Caco-2 (cell line): ENCODE results near the gene CACNA1S. TPM values are rescaled to one million over a fixed set of nuclear protein-coding genes. Genes with fewer than 3 reads are reported as not detected.

Experiments used
- BruUV-seq: library from RNA; stranded (reverse); fragments of 400-500 nt; replicated peaks from 2 replicates; lab custom pipeline; 2021; lab: Mats Ljungman, UMichigan
- CTCF ChIA-PET: fragments of 300-600 bp; sonication (Branson Sonifier 250); formaldehyde crosslinking; loops from one replicate; lab custom pipeline; 2022; ENCODE audit warnings: antibody characterized with exemption; lab: Charles Lee
- POLR2A ChIA-PET: fragments of 300-600 bp; sonication (Branson Sonifier 250); formaldehyde crosslinking; loops from one replicate; lab custom pipeline; 2022; ENCODE audit warnings: antibody characterized with exemption; lab: Charles Lee
- DNase-seq, 2 experiments: peaks; one replicate each; pipeline versions ENCODE4 v3.0.0 to v3.0.0-alpha.2; 2020 to 2022
- H3K27me3 ChIP-seq: replicated peaks from 2 replicates; pipeline ENCODE4 v1.6.0; 2011; ENCODE audit warnings: low read length; ENCODE audit not compliant: control insufficient read depth, insufficient read depth
- H3K36me3 ChIP-seq: 2 replicates; pipeline ENCODE4 v1.5.1; 2011; ENCODE audit warnings: low read length; ENCODE audit not compliant: control insufficient read depth, insufficient read depth
- H3K4me1 ChIP-seq: fragments of 250-450 bp; sonication (Bioruptor Pico); 2 replicates; pipeline ENCODE4 v1.5.1; 2020; ENCODE audit warnings: mild to moderate bottlenecking
- H3K4me3 ChIP-seq: 2 replicates; pipeline ENCODE4 v1.5.1; 2011; ENCODE audit warnings: low read depth, mild to moderate bottlenecking, control low read depth, low read length
- H3K9me3 ChIP-seq: fragments of 250-450 bp; sonication (Bioruptor Pico); 2 replicates; pipeline ENCODE4 v1.5.1; 2020; ENCODE audit warnings: mild to moderate bottlenecking, moderate library complexity
- H3K27ac Mint-ChIP-seq: one replicate; pipeline ENCODE4 v1.8.0; 2022; ENCODE audit warnings: mixed read lengths; ENCODE audit not compliant: unreplicated experiment
- H3K27me3 Mint-ChIP-seq: one replicate; pipeline ENCODE4 v1.8.0; 2022; ENCODE audit warnings: mixed read lengths; ENCODE audit not compliant: insufficient read depth, unreplicated experiment
- H3K36me3 Mint-ChIP-seq: one replicate; pipeline ENCODE4 v1.8.0; 2022; ENCODE audit warnings: mild to moderate bottlenecking, mixed read lengths; ENCODE audit not compliant: insufficient read depth, unreplicated experiment
- H3K4me1 Mint-ChIP-seq: one replicate; pipeline ENCODE4 v1.8.0; 2022; ENCODE audit warnings: low read depth, mixed read lengths; ENCODE audit not compliant: unreplicated experiment
- H3K4me3 Mint-ChIP-seq: one replicate; pipeline ENCODE4 v1.8.0; 2022; ENCODE audit warnings: mild to moderate bottlenecking, moderate library complexity, mixed read lengths; ENCODE audit not compliant: unreplicated experiment
- H3K9me3 Mint-ChIP-seq: one replicate; pipeline ENCODE4 v1.8.0; 2022; ENCODE audit warnings: mixed read lengths; ENCODE audit not compliant: unreplicated experiment
- CTCF ChIP-seq, 2 experiments: fragments of 200-600 bp in 1 of 2; IDR thresholded peaks; 1 replicate in 1 of 2; 2 replicates in 1 of 2; pipeline versions ENCODE4 v1.5.1 to v1.8.0; 2011 to 2022; ENCODE audit warnings: antibody characterized with exemption in 1 of 2, control low read depth in 1 of 2, inconsistent platforms in 1 of 2, low read depth in 1 of 2, low read length in 1 of 2, mild to moderate bottlenecking in 1 of 2, moderate library complexity in 1 of 2; ENCODE audit not compliant: insufficient read depth in 1 of 2, severe bottlenecking in 1 of 2, unreplicated experiment in 1 of 2
- intact Hi-C: fragments of 100-400 bp; cut with micrococcal nuclease; formaldehyde crosslinking; loops from one replicate; pipeline ENCODE4 v1.10.0; 2022; ENCODE audit not compliant: unreplicated experiment
- total RNA-seq: library from RNA; stranded (reverse); gene quantifications from 2 replicates; pipeline ENCODE4 v1.2.3, GENCODE V29; 2022

Gene CACNA1S
- total RNA-seq, 1 experiment from 2014 or later: 0.07 TPM

- BruUV-seq: no TSS peak
- Histone ChIP-seq H3K36me3 (no peaks in the 10 kb centered on the region), H3K27me3 (no peaks in the 10 kb centered on the region), H3K9me3 (no peaks in the 10 kb centered on the region), H3K4me1 (no peaks in the 10 kb centered on the region), H3K4me3 (no peak overlapping the region)
- TF ChIP-seq CTCF (IDR thresholded peaks at IDR 0.05; ENCODE audit: insufficient read depth in 1 of 2, low read depth in 1 of 2, low read length in 1 of 2, severe bottlenecking in 1 of 2, unreplicated experiment in 1 of 2): no peak
- H3K4me3 Mint-ChIP-seq: no peak overlapping the region
- DNase-seq: no peak
- H3K27ac Mint-ChIP-seq: no peak overlapping the region
- peaks cover 7% of the 10 kb centered on the region for H3K36me3 Mint-ChIP-seq
- ChIA-PET CTCF (no interaction called here), POLR2A (no interaction called here)
- H3K9me3 Mint-ChIP-seq: no peaks in the 10 kb centered on the region
- H3K4me1 Mint-ChIP-seq: no peaks in the 10 kb centered on the region
- intact Hi-C loops: no loop called here
- H3K27me3 Mint-ChIP-seq: no peaks in the 10 kb centered on the region
Observed at GRCh38 chr1:201131398-201131797, 19.2 kb upstream of the CACNA1S start.

- no peaks in the 10 kb centered on the region for H3K4me1 Mint-ChIP-seq
- H3K4me3 ChIP-seq: no peak overlapping the region
- ChIA-PET CTCF (no interaction called here), POLR2A (no interaction called here)
- H3K4me3 Mint-ChIP-seq: no peak overlapping the region
- peaks cover 5% of the 10 kb centered on the region for H3K36me3 Mint-ChIP-seq
- H3K27ac Mint-ChIP-seq: no peak overlapping the region
- no peaks in the 10 kb centered on the region for H3K9me3 ChIP-seq
- TF ChIP-seq CTCF (IDR thresholded peaks at IDR 0.05; ENCODE audit: insufficient read depth in 1 of 2, low read depth in 1 of 2, low read length in 1 of 2, severe bottlenecking in 1 of 2, unreplicated experiment in 1 of 2): no peak
- no peaks in the 10 kb centered on the region for H3K27me3 ChIP-seq
- no peaks in the 10 kb centered on the region for H3K36me3 ChIP-seq
- no peak for DNase-seq
- H3K9me3 Mint-ChIP-seq: no peaks in the 10 kb centered on the region
- no TSS peak for BruUV-seq
- no peaks in the 10 kb centered on the region for H3K4me1 ChIP-seq
- H3K27me3 Mint-ChIP-seq: peaks cover 3% of the 10 kb centered on the region
- intact Hi-C loops: no loop called here
Observed at GRCh38 chr1:201128962-201129361, 16.7 kb upstream of the CACNA1S start.

GRCh38 chr1:201128476-201128875 lies 16.2 kb upstream of the CACNA1S start:
- H3K36me3 Mint-ChIP-seq: peaks cover 5% of the 10 kb centered on the region
- no TSS peak for BruUV-seq
- peaks cover 3% of the 10 kb centered on the region for H3K27me3 Mint-ChIP-seq
- ChIA-PET POLR2A (no interaction called here), CTCF (no interaction called here)
- H3K27ac Mint-ChIP-seq: no peak overlapping the region
- Histone ChIP-seq H3K4me1 (no peaks in the 10 kb centered on the region), H3K9me3 (no peaks in the 10 kb centered on the region), H3K36me3 (no peaks in the 10 kb centered on the region), H3K4me3 (no peak overlapping the region), H3K27me3 (no peaks in the 10 kb centered on the region)
- H3K4me1 Mint-ChIP-seq: no peaks in the 10 kb centered on the region
- no peak for DNase-seq
- H3K4me3 Mint-ChIP-seq: no peak overlapping the region
- intact Hi-C loops: no loop called here
- no peaks in the 10 kb centered on the region for H3K9me3 Mint-ChIP-seq
- no peak for TF ChIP-seq CTCF (IDR thresholded peaks at IDR 0.05; ENCODE audit: insufficient read depth in 1 of 2, low read depth in 1 of 2, low read length in 1 of 2, severe bottlenecking in 1 of 2, unreplicated experiment in 1 of 2)
